Hematopoietic multipotent progenitor cell treated with erythropoietin and hydrocortisone succinate and interleukin-3 and kit ligand, for 15 days (in vitro differentiated cells): Measurements from ENCODE around the gene PPP1R18.

ENCODE experiments used
- DNase-seq: peaks from one replicate; pipeline ENCODE4 v3.0.0-alpha.2; 2015; ENCODE audit warnings: low spot score

Gene PPP1R18

DNA sequence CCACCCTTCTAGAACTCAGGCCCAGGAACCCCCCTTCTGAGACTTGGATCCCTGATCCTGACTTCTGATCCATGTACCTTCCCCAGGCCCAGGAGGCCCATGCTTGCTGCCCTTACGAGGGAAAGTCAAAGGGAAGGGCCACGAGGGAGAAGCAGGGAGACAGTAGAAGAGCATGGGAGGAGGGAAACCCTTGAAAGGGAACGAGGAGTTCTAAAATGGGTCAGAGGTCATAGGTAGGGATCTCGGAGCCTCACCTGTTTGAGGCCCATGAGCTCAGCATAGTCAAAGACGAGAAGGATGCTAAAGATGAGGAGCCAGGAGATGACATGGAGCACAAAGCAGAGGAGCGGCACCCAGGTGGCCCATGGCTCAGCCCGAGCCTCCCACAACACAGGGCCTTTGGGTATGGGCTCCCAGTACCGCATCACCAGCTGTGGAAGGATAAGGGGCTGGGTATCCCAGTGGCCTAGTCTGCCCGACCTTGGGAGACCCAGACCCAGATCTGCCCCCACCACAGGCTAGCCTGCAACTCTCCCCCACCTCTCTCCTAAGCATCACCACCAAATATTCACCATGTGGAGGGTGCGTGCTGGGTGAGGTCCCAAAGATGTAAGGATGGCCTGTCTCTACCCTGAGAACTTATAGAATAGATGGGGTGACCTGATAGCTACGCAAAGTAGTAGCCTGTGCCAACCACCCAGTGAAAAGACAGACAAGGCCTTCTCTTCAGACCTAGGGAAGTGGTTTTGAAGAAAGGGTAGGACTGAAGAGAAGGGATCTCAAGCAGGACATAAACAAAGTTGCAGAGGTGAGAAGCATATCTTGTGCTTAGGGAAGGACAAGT is 2.8 kb upstream of the PPP1R18 start:
- no peak for DNase-seq

DNA sequence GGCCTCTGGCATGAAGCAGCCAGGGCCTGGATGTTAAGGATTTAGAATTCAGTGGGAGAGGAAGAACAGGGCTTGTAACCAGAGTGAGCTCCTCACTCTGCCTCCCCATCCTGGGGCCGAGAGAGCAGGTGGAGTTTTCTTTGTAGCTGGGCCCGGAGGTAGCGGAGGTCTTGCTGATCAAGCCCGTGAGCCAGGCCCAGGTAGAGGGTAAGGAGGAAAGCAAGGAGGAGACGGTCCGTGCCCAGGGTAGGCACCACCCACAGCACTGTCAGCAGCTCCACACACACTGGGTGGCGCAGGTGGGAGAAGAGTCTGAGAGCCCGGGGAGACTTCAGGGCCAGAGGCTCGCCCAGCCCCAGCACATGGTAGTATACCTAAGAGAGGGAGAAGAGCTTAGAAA is 2.1 kb upstream of the PPP1R18 start:
- DNase-seq = no peak

DNA sequence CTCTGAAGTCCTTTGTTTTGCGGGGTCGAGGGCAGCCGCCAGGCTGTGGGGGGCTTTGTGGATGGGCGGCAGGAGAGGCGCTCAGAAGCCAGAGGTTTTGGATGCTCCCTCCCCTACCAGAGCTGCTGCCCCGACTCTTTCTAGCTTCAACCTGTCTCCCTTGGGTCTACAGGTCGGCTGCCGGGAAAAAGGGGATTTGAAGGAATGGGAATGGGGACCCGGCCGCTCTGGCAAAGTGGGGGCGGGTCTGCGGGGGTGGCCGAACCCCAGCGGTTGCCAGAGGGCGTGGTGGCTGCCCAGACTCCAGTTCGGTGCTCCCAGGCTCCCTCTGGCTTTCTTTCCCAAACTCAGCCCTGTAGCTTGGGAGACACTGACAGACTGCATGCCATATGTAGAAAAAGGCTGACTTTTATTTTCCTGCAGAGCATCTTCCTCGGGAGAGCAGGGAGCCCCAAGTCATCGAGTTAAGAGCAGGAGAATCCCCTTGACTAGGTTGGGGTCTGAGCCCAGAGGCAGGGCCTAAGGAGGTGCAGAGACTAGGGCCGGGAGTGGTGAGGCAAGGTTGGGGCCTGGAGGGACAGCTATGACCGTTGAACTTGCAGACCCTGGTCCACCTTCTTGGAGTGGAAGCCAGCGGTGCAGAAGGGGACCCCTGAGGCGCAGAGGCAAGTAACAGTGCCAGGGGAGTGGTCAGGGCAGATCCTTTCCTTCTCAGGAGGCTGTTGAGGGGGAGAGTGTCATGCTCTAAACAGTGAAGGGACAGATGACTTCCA is 1.4 kb upstream of the PPP1R18 start:
- DNase-seq = no peak

DNA sequence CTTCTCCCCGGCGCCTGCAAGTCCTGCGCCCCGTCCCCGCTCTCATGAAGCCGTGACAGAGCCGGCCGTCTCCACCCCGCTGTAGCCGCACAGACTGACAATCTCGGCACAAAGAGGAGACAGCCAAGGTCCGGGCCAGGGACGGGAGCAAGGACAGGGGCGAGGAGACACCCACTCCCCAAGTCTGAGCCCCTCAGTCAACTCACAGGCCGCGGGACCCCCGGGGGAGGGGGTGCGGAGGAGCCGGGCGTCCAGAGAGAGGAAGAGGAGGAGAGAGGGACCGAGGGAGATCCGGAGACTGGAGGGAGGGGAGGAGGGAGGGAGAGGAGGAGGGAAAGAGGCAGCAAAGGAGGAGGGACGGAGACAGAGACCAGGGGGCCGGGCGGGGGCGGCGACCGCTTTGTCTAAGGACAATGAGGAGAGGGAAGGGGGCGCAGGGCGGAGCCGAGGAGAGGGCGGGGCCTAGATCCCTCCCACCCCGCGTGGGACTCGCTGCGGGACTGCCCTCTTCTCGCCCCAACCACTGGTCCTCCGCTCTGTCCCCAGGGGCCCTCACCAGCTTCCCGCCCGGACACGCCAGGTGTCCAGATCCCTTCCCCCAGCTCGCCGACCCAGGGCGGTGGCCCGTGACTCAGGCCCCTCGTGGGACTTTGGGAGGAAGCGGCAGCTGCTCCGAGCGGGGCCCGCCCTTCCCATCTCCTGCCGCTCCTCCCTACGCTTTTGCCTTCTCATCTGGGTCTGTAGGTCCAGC is 638 bp upstream of the PPP1R18 start:
- DNase-seq = no peak

DNA sequence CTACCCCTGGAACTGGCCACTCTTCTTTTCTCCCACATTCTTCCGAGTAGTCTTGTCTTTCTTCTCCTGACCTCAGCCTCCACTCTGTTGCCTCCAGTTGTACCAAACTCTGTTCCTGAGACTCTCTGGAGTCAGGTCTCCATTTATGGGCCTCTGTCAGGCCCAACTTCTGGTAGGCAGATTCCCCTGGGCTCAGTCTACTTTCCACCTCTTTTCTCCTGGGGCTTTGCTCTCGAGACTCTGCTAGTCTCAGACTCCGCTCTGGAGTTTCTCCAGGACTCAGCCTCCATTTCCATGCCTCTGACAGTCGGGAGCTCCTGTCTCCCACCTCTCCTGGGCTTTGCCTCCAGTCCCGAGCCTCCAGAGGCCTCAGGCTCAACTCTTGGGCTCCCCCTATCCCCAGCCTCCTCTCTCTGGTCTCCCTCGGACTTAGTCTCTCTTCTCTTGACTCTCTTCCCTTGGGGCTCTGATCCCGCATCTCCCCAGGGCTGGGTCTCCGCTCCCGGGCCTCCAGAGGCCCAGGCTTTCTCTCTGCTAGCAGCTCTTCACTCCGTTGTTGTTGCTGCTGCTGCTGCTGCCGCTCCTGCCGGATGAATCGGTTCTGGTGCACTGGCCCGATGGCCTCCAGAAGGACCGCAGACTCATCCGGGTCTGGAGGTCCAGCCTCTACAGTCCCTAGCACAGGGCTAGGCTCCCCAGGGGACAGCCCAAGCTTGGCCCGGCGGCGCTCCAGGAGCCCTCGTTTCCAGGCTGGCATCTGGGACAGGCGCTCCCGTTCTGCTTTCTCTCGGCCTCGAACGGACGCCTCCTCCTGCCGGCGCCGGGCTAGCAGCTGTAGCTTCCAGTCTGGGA is 1.1 kb downstream of the PPP1R18 start:
- DNase-seq = no peak

DNA sequence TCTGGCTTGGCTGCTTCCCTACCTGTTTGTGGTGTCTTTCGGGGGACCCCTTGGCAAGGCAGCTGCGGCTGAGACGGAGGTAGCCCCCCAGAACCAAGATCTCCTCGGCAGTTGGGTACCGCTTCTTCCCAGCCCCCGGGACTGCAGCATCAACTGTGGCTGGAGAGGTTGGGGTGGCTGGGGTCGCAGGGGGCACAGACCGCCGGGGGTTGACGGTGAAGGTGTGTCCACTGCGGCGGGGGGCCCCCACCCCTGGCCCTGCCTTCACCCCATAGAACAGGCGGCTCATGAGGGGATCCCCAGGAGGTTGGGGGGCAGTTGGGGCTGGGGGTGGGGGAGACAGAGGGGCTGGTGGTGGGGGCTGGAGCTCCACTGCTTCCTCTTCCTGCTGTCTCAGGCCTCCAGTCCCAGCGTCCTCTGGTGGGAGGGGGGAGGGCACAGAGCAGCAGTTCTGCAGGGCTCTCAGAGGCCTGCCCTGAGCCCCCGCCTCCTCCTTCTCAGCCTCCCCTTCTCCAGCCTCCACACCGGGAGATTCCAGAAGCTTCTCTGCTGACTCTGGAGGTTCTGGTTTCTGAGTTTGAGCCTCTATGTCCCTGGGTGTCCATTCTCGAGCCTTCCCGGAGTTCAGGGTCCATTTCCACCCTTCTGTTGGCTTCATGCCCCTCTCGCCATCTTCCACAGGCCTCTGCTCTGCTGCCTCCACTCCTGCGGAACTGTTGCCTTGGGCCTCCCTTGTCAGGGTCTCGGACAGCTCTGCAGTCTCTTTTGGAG is 1.9 kb downstream of the PPP1R18 start:
- no peak for DNase-seq

DNA sequence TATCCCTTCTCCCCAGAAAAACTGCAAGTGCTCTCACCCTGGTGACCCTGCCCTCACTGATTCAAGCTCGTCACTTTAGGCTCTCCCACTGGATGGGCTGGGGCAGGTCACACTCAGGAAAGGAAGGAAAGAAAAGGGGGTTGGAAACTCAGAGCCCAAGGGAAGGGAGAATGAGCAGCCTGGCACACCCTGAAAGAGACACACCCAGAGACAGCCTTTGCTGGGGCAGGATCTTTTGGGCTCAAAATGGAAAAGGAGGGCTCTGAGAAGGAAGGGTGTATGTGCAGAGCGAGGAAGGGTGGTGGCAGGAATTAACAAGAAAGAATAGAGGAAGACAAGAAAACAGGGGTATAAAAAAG is 2.5 kb downstream of the PPP1R18 start:
- no peak for DNase-seq

DNA sequence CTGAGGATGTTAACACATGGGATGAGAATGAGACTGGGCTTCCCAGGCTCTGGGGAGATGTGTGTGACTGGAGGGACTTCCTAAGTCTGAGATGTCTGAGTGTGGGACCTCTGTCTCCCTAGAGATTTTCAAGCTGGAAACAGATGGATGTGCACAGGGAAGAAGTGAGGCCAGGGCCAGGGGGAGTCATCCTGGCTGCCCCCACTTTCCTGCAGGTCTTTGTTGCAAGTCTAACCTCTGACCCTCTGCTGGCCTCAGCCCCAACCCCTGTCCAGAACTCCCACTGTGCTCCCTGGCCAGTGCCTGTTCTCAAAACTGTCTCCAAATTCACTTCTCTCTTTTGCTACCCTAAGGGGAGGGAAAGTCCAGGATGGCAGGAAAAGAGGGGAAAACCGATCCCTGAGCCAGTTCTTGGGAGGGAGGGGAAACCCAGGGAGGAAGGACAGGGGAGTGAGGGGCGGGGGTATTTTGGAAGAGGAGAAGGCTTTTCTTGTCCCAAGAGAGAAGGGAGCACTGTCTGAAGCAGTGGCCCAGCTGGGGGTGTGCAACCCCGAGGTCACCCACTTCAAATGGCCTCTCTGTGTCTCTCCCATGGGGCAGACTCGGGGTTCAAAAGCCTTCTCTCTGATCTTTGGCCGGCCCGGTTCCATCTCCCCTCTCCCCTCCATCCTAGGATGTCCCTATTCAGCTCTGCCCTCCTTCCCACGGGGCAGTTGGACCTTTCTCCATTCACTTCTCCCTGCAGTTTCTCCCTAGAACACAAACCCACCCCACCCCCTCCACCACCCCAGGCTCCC is 3.1 kb downstream of the PPP1R18 start:
- DNase-seq = no peak

DNA sequence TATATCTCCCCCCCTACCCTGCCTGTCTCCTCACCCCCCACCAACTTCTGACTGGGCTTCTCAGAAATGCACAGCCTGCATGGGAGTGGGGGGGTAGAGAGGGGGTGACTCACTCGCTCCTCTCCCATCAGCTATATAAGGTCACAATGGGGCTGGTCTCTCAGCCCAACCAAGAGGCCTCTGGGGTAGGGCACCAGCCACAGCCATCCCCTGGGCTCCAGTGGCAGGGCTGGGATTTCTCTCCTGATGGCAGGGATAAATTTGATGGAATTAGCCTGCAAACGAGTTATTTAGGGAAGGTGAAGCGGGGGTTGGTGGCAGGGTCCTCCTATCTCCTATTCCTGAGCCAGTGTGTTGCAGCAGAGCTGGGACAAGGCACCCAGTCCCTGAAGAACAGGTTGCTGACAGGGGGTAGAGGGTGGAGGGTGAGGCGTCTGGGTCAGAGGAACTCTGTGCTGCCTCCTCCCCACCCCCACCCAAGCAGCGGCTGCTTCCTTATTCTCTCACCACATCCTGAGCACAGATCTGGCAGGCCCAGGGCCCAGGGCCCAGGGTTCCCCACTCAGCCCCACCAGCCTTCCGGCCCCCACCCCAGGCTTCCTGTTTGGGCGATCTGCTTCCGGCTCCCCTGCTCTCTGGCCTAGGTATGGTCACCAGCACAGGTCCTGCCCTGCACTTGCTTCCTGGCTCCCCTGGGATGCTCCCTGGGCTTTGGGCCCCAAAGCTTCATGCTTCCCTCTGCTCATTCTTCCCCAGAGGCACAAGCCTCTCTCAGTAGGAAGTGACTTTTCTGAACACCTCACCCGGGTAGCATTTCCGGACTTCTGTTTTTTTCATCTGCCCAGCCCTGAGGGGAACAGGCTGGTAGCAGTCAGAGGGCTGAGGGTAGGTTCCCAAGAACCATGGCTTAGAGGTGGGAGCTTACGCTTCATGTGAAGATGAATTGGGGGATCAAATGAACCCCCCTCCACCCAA is 4.0 kb downstream of the PPP1R18 start:
- no peak for DNase-seq

DNA sequence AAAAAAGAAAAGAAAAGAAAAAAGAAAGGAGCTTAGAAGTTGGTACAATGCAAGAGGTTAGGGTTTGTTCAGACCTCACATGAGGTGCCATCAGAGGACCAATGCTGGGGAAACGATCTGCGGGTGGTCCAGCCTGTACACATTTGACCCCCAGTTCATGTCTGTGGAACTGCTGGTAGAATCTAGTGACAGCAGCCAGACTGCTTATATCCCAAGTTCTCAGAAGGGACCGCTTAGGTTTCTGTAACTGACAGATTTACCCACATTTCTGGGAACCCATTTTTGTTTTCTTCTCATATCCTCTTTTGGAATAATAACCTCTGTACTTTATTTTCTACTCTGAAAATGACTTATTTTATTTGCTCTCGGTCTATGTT is 4.7 kb downstream of the PPP1R18 start:
- no peak for DNase-seq

DNA sequence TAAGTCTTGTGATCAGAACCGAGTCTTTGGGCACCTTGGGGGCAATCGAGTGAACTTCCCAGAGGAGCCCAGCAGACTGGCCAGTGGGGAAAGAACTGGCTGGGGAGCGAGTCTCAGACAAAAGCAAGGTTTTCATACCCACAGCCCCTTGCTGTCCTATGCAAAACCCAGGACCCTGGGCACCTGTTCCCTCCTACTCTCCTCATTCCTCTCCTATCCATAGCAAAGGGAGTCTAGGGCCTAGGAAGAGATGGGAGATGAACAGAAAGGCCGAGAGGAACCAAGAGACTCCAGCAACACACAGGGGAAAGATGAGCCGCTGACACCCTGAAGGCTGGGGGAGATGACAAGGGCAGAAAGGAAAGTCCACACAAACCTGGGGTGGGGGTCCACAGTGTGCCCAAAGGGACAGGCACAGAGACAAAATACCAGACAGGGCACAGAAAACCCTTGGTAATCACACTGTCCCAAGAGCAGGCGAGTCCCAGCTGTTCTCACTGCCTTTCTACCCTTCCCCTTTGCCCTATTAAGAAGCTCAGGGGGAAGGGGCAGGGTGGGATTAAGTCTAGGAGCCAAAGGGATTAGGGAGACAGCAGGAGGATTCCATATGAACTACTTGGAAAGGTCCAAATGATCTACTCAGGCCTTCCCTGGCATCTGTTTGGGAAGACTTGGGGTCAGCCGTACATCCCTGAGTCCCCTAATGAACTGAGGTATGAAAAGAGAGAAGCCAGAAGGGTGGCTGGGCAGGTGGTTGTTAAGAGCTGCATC is 6.5 kb downstream of the PPP1R18 start:
- DNase-seq = no peak

DNA sequence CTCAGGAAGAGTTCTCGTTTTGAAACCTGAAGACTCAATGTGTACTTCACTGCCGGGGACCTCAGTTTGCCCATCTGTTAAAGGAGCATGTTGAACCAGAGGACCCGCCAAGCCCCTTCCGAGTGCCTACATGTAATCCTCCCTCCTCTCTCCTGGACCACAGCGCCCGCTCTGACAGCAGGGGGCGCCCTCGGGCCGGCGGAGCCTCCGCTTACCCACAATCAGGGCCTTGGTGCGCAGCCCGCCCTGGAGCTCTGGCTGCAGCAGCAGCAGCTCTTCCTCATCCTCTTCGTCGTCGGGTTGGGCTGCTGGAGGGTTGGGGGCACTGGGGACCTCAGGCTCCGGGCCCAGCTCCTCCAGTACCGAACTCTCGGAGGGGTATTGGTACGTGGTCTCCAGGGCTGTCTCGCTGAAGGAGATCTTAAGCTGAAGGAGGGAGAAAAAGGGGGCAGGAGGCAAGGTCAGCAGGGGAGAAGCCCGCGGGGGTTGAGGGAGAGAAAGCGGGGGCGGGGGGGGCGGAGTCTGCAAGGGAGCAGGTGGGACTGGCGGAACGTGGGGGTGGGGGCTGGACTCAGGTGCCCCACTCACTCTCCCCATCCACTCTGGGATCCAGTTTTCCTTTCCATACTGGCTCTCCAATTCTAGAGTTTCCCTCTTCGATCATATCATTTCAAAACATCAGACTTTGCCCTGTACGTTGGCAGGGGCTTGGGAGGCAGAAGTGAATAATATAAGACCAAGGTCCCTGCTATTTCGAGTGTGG is 7.3 kb downstream of the PPP1R18 start:
- peak; percentile 85 for DNase-seq

DNA sequence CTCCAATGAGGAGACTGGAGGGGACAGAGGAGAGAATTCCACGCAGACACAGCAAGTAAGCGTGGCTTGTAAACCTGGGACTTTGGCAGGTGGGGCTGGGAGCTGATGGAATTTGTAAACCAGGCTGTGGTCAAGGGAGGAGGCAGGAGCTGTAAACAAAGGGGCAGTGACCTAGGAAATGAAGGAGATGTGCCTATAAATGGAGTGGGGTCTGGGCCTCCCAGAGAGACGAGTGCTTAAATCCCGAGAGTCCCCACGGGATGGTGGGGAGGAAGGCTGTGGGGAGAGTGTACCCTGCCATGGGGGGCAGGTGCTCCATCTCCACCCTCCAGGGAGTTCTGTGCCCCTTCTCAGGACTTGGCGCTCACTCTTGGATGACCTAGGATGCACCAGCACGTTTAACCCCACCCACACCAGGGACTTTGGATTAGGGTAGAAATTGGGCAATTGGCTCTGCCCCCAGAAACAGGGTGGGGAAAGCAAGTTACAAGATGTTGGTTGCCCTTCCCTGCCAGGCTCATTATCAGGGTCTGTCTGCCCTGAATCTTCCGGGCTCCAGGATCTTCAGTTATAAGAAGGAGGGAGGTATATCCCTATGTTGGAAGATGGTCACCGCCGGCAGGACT is 9.7 kb downstream of the PPP1R18 start:
- peak; percentile 41 for DNase-seq

DNA sequence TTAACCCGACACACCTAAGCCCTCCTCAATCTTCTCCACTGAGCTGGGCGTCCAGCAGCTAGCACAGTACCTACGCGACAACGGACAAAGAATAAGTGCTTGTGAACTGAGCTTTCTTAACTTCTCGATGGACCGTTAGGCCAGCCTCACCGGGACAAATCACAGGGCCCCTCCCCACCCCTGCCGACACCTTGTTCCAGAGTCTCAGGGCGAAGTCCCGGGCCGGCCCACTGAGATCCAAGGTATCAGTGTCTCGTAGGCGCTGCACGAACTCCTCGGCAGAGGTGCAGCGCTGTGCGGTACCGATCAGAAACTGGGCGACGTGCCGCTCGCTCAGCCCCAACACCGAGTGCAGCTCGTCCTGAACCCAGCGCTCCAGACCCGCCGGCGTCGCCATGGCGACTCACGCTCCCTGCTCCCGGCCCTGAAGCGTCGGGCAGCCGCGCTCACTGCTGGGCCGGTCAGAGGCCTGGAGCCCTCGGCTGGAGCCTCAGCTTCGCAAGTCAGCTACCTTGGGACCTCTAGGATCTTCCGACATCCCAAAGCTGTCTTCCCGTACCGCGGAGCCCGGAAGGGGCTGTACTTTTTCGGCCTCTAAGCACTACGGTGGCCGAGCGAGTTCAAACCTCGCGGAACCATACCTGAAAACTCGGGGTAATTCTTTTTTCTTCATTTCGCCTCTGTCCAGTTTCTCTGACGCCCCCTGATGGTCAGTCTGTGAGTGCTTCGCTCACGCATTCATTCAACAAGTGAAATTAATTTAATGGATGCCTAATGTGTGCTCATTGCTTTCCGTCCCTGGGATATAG is 13.8 kb downstream of the PPP1R18 start, which contains the start of gene DHX16:
Gene DHX16 (minus strand): TSS at position 562 of the 809 bp plus-strand sequence. CDS start 165 bp downstream, at position 397.
- DNase-seq = peak; percentile 97

DNA sequence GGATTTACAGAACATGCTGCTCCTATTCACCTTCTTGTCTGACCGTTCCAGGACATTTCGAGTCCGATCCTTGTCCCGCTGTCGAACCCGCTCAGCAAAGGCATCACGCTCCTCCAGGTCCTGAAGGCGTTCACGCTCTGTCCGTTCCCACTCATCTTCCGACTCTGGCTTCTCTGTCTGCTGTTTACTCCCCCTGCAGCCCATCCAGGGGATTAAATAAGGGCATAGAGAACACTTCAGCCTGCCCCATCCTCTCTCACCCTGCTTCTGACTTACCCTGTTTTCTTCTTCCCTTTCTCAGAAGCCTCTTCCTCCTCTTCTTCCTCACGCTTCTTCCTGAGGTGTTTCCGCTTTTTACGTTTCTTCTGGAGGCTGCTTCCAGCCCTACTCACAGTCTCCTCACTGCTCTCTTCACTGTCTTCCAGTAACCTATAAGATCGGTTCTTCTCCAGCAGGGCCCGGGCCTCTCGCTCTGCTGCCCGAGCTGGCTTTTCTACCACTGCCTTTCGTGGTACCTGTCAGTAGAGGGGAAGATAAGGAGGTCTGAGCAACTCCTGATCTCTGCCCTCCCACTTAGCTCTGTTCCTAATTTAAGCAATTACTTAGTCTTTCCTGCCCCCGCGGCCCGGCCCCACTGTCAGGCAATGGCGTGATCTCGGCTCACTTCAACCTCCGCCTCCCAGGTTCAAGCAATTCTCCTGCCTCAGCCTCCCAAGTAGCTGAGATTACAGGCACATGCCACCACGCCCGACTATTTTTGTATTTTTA is 15.5 kb downstream of the PPP1R18 start:
- DNase-seq = no peak
